Mammary epithelial cell (primary cell): ENCODE results near the gene HENMT1.

ENCODE experiments used
- CTCF ChIP-seq, 2 donors: IDR thresholded peaks in 1 of 2; conservative IDR thresholded peaks in 1 of 2; 2 replicates each; pipeline ENCODE4 v1.5.1; 2011 to 2012; ENCODE audit warnings: inconsistent platforms in 2 of 2, low read length in 2 of 2, mild to moderate bottlenecking in 2 of 2, control low read depth in 1 of 2, low read depth in 1 of 2; ENCODE audit not compliant: insufficient read depth in 1 of 2; ENCODE audit errors: extremely low read depth in 1 of 2
- EZH2 ChIP-seq: IDR thresholded peaks from 2 replicates; pipeline ENCODE4 v1.6.1; 2012; ENCODE audit warnings: low read length, inconsistent platforms, borderline replicate concordance

GRCh38 chr1:108611984-108612383, 48.9 kb downstream of the HENMT1 start:
- no peak for TF ChIP-seq CTCF (conservative IDR thresholded peaks at IDR 0.05 in 1 of 2, IDR thresholded peaks at IDR 0.05 in 1 of 2; ENCODE audit: extremely low read depth in 1 of 2, insufficient read depth in 1 of 2, low read depth in 1 of 2, low read length in 2 of 2)
- TF ChIP-seq EZH2 = no peak
